Measurements from ENCODE around the gene PRPSAP1. TPM values are rescaled to one million over a fixed set of nuclear protein-coding genes. Genes with fewer than 3 reads are reported as not detected.

The PRPSAP1 gene
- total RNA-seq, 3 donors from 2014 or later (not counting 1 experiment from before 2014, with no cell fraction given), result 32.9 to 45.2 (median 41.5) TPM

DNA sequence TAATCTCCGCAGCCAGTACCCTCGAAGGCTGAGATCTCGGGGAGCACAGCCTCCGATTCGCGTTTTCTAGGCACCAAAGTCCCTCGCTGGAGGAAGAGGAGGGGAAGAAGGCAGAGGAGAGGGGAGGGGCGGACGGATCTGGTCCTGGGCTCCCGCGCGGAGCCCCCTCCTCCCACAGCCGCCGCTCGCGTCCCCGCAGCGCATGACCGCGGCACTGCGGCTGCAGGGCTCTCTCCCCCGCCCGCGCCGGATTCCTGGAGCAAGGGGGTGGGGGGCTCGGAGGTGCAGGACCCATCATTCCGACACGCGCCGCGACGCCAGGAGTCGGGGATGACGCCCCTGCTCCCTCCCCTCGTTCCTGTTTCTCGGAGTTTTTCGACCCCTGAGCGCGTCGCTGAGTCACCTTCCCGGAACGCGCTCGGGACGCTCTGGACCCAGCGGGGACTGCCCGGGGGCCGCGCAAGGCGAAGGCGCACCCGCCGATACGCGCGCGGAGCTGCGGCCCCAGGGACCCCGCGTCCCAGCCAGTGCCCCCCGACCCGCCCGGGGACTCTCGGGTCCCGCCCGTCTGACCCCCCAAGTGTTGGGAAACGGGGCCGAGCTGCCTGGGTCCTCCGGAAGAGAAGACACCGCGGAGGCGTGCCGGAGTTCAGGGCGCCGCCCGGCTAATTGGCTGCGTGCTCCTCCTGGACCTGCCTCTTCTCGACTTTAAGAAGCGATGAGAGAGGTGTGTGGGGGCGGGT lies 29.3 kb upstream of the PRPSAP1 start:
- TF ChIP-seq, protein P1, sequence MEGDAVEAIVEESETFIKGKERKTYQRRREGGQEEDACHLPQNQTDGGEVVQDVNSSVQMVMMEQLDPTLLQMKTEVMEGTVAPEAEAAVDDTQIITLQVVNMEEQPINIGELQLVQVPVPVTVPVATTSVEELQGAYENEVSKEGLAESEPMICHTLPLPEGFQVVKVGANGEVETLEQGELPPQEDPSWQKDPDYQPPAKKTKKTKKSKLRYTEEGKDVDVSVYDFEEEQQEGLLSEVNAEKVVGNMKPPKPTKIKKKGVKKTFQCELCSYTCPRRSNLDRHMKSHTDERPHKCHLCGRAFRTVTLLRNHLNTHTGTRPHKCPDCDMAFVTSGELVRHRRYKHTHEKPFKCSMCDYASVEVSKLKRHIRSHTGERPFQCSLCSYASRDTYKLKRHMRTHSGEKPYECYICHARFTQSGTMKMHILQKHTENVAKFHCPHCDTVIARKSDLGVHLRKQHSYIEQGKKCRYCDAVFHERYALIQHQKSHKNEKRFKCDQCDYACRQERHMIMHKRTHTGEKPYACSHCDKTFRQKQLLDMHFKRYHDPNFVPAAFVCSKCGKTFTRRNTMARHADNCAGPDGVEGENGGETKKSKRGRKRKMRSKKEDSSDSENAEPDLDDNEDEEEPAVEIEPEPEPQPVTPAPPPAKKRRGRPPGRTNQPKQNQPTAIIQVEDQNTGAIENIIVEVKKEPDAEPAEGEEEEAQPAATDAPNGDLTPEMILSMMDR (IDR thresholded peaks at IDR 0.05), result no peak
- H3K4me1 Mint-ChIP-seq, result peaks cover 5 to 17% of the 10 kb centered on the region in 2 donors
- no peaks in the 10 kb centered on the region for H3K36me3 Mint-ChIP-seq
- Histone ChIP-seq H3K36me3 (ENCODE audit: control insufficient read depth, insufficient read depth, low read length) (no peaks in the 10 kb centered on the region), H3K27me3 (ENCODE audit: control insufficient read depth, insufficient read depth, low read length) (peaks cover 5% of the 10 kb centered on the region), H3K27ac (ENCODE audit: low read length) (peak overlapping the region; percentile 45), H3K4me3 (ENCODE audit: low read length) (peak overlapping the region; percentile 53), H3K9me3 (ENCODE audit: control insufficient read depth, insufficient read depth, low read length) (no peaks in the 10 kb centered on the region), H3K4me1 (ENCODE audit: control insufficient read depth, insufficient read depth, low read length) (peaks cover 34% of the 10 kb centered on the region)
- H3K4me3 Mint-ChIP-seq, result peak overlapping the region; percentile 96
- intact Hi-C loops (cut with micrococcal nuclease), result no loop called here
- under 1% methylated on average over 80 of the region's 80 CpGs for WGBS (ENCODE audit: insufficient coverage)
- DNase-seq (peak in 1 of 2 donors; percentile 73), ATAC-seq (peak; percentile 45 to 71 (median 60))
- no peaks in the 10 kb centered on the region for H3K9me3 Mint-ChIP-seq
- peak overlapping the region; percentile 85 to 89 for H3K27ac Mint-ChIP-seq
- H3K27me3 Mint-ChIP-seq (ENCODE audit: low read depth in 2 of 2), result no peaks in the 10 kb centered on the region

GRCh38 chr17:76382351-76382802 lies 28.7 kb upstream of the PRPSAP1 start:
- H3K27me3 ChIP-seq (ENCODE audit: control insufficient read depth, insufficient read depth, low read length), result peaks cover 5% of the 10 kb centered on the region
- no peaks in the 10 kb centered on the region for H3K36me3 ChIP-seq (ENCODE audit: control insufficient read depth, insufficient read depth, low read length)
- ATAC-seq (no peak), DNase-seq (no peak)
- WGBS (ENCODE audit: insufficient coverage), result 20% methylated on average over 21 of the region's 21 CpGs
- H3K4me3 ChIP-seq (ENCODE audit: low read length), result peak overlapping the region; percentile 53
- Mint-ChIP-seq H3K4me1 (peaks cover 5 to 17% of the 10 kb centered on the region in 2 donors), H3K9me3 (no peaks in the 10 kb centered on the region), H3K4me3 (peak overlapping the region; percentile 86), H3K27me3 (ENCODE audit: low read depth in 2 of 2) (no peaks in the 10 kb centered on the region), H3K36me3 (no peaks in the 10 kb centered on the region), H3K27ac (peak overlapping the region in 1 of 2 donors; percentile 89)
- TF ChIP-seq, protein P1 (IDR thresholded peaks at IDR 0.05), result no peak
- peaks cover 32% of the 10 kb centered on the region for H3K4me1 ChIP-seq (ENCODE audit: control insufficient read depth, insufficient read depth, low read length)
- no peak overlapping the region for H3K27ac ChIP-seq (ENCODE audit: low read length)
- intact Hi-C loops (cut with micrococcal nuclease), result no loop called here
- no peaks in the 10 kb centered on the region for H3K9me3 ChIP-seq (ENCODE audit: control insufficient read depth, insufficient read depth, low read length)

GRCh38 chr17:76381633-76382350 lies 28.1 kb upstream of the PRPSAP1 start:
- intact Hi-C loops (cut with micrococcal nuclease), result no loop called here
- no peak overlapping the region for H3K4me3 ChIP-seq (ENCODE audit: low read length)
- no peak overlapping the region for H3K27ac ChIP-seq (ENCODE audit: low read length)
- no peak for ATAC-seq
- Mint-ChIP-seq H3K4me1 (peaks cover 5 to 17% of the 10 kb centered on the region in 2 donors), H3K36me3 (no peaks in the 10 kb centered on the region), H3K27me3 (ENCODE audit: low read depth in 2 of 2) (no peaks in the 10 kb centered on the region), H3K4me3 (peak overlapping the region; percentile 74), H3K27ac (no peak overlapping the region), H3K9me3 (no peaks in the 10 kb centered on the region)
- H3K36me3 ChIP-seq (ENCODE audit: control insufficient read depth, insufficient read depth, low read length), result no peaks in the 10 kb centered on the region
- peaks cover 5% of the 10 kb centered on the region for H3K27me3 ChIP-seq (ENCODE audit: control insufficient read depth, insufficient read depth, low read length)
- DNase-seq, result no peak
- H3K4me1 ChIP-seq (ENCODE audit: control insufficient read depth, insufficient read depth, low read length), result peaks cover 32% of the 10 kb centered on the region
- TF ChIP-seq, protein P1 (IDR thresholded peaks at IDR 0.05), result no peak
- 69% methylated on average over 19 of the region's 19 CpGs for WGBS (ENCODE audit: insufficient coverage)
- no peaks in the 10 kb centered on the region for H3K9me3 ChIP-seq (ENCODE audit: control insufficient read depth, insufficient read depth, low read length)
